ENCODE data around the gene NTMT2. TPM values are rescaled to one million over a fixed set of nuclear protein-coding genes. Genes with fewer than 3 reads are reported as not detected.

NTMT2 gene
- polyA plus RNA-seq, 1 experiment: not detected

DNA sequence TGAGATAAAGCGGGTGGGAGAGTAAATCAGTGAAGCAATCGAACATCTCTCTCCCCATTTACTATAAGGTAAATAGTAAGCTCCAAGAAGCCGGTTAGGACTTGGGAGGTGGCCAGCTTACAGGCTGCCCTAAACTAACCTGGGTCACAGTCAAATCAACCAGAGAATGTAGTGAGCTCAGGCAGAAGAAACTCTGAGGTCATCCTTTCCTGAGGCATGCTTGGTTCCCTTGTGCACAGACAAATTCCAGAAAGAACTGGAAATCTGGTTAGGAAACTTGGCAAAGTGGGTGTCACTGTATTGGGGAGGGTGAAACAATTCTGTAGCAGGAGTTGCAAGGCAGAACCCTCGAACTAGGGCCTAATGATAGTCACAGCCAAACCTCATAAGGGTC, 72.5 kb downstream of the NTMT2 start:
- TF ChIP-seq, protein P1, sequence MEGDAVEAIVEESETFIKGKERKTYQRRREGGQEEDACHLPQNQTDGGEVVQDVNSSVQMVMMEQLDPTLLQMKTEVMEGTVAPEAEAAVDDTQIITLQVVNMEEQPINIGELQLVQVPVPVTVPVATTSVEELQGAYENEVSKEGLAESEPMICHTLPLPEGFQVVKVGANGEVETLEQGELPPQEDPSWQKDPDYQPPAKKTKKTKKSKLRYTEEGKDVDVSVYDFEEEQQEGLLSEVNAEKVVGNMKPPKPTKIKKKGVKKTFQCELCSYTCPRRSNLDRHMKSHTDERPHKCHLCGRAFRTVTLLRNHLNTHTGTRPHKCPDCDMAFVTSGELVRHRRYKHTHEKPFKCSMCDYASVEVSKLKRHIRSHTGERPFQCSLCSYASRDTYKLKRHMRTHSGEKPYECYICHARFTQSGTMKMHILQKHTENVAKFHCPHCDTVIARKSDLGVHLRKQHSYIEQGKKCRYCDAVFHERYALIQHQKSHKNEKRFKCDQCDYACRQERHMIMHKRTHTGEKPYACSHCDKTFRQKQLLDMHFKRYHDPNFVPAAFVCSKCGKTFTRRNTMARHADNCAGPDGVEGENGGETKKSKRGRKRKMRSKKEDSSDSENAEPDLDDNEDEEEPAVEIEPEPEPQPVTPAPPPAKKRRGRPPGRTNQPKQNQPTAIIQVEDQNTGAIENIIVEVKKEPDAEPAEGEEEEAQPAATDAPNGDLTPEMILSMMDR (IDR thresholded peaks at IDR 0.05; ENCODE audit: low read depth, low read length): no peak
- CTCF ChIA-PET: interaction anchor here (0.6 kb wide), 1 partner anchor 290 kb away, joined by 3 read pairs; no protein-coding TSS in a partner anchor
- Histone ChIP-seq H3K27me3 (ENCODE audit: control insufficient read depth, insufficient read depth, low read length) (no peaks in the 10 kb centered on the region), H3K4me3 (ENCODE audit: low read depth, low read length) (no peak overlapping the region), H3K9me3 (ENCODE audit: control insufficient read depth, insufficient read depth, low read length) (no peaks in the 10 kb centered on the region), H3K27ac (ENCODE audit: low read depth, low read length) (no peak overlapping the region)
- POLR2A ChIA-PET: no interaction called here
- DNase-seq (ENCODE audit: low read depth, low spot score): no peak

Small RNA genes lying within 50 kb of the gene (small RNA-seq; reads per million reads assigned to genes)
- not detected for gene MIR3119-2 (ENCODE audit: insufficient read length, low read depth)

Other genes starting within 250 kb of the NTMT2 start
- gene KIFAP3, start 71.3 kb upstream of the NTMT2 start, polyA plus RNA-seq (2011; rRNA removed): 14.4 and 18.2 TPM in 2 replicates